Endothelial cell of umbilical vein (primary cell): ENCODE results near the gene PTPRH. TPM values are rescaled to one million over a fixed set of nuclear protein-coding genes. Genes with fewer than 3 reads are reported as not detected.

ENCODE experiments used
- BruUV-seq: library from RNA; stranded (reverse); fragments of 400-500 nt; replicated peaks from 2 replicates; lab custom pipeline; 2021; lab: Mats Ljungman, UMichigan
- CTCF ChIA-PET: fragments of 300-600, 350-600 bp; sonication (Branson Sonifier 250); formaldehyde crosslinking; loops from one replicate; lab custom pipeline; 2021; ENCODE audit warnings: antibody characterized with exemption, inconsistent platforms; lab: Charles Lee
- POLR2A ChIA-PET: fragments of 300-600, 350-600 bp; sonication (Branson Sonifier 250); formaldehyde crosslinking; loops from one replicate; lab custom pipeline; 2021; ENCODE audit warnings: antibody characterized with exemption, inconsistent platforms; lab: Charles Lee
- DNase-seq: peaks from one replicate; pipeline ENCODE4 v3.0.0-alpha.2; 2011; ENCODE audit warnings: low read depth, low spot score
- FAIRE-seq: peaks from 2 replicates; lab custom pipeline; 2011; peaks lifted over from hg19 to GRCh38; lab: Jason Lieb, UNC
- H2AFZ ChIP-seq: 2 replicates; pipeline ENCODE4 v1.6.0; 2012; ENCODE audit warnings: low read depth, low read length, control low read depth, inconsistent platforms
- H3K27ac ChIP-seq: 2 replicates; pipeline ENCODE4 v1.5.1; 2011; ENCODE audit warnings: low read depth, mild to moderate bottlenecking, control low read depth, low read length, moderate library complexity; ENCODE audit not compliant: insufficient read depth
- H3K27me3 ChIP-seq, 2 experiments: 2 replicates each; pipeline versions ENCODE4 v1.6.0 to v1.6.1; 2011; ENCODE audit warnings: low read length in 2 of 2, mixed read lengths in 1 of 2; ENCODE audit not compliant: control insufficient read depth in 2 of 2, insufficient read depth in 2 of 2
- H3K36me3 ChIP-seq, 2 experiments: 2 replicates in 1 of 2; 3 replicates in 1 of 2; pipeline ENCODE4 v1.5.1; 2011; ENCODE audit warnings: low read length in 2 of 2, mild to moderate bottlenecking in 1 of 2, moderate library complexity in 1 of 2; ENCODE audit not compliant: control insufficient read depth in 2 of 2, insufficient read depth in 2 of 2; ENCODE audit errors: extremely low read depth in 1 of 2
- H3K4me1 ChIP-seq: 3 replicates; pipeline ENCODE4 v1.5.1; 2011; ENCODE audit warnings: mild to moderate bottlenecking, low read length; ENCODE audit not compliant: control insufficient read depth, insufficient read depth; ENCODE audit errors: extremely low read depth
- H3K4me2 ChIP-seq: 2 replicates; pipeline ENCODE4 v1.6.1; 2011; ENCODE audit warnings: low read length, control low read depth, mixed read lengths; ENCODE audit not compliant: insufficient read depth
- H3K4me3 ChIP-seq, 3 experiments: fragments of 200-600 bp in 1 of 3; sonication (generic), shearing (Covaris generic) in 1 of 3; replicated peaks in 1 of 3; 2 replicates each; pipeline ENCODE4 v1.5.1; 2011 to 2016; ENCODE audit warnings: control low read depth in 3 of 3, low read length in 3 of 3, mild to moderate bottlenecking in 2 of 3, inconsistent platforms in 1 of 3, low read depth in 1 of 3, moderate library complexity in 1 of 3; ENCODE audit not compliant: insufficient read depth in 1 of 3
- H3K79me2 ChIP-seq: 2 replicates; pipeline ENCODE4 v1.6.0; 2012; ENCODE audit warnings: low read length, inconsistent platforms; ENCODE audit not compliant: control insufficient read depth, insufficient read depth
- H3K9ac ChIP-seq: replicated peaks from 2 replicates; pipeline ENCODE3; 2011; ENCODE audit warnings: low read length, control low read depth; ENCODE audit not compliant: insufficient read depth; ENCODE audit errors: extremely low read depth
- H3K9me1 ChIP-seq: replicated peaks from 3 replicates; pipeline ENCODE4 v1.6.0; 2011; ENCODE audit warnings: mild to moderate bottlenecking, low read length; ENCODE audit not compliant: control insufficient read depth, insufficient read depth; ENCODE audit errors: extremely low read depth
- H3K9me3 ChIP-seq: replicated peaks from 2 replicates; pipeline ENCODE4 v1.5.1; 2012; ENCODE audit warnings: low read length, inconsistent platforms; ENCODE audit not compliant: control insufficient read depth, insufficient read depth
- H4K20me1 ChIP-seq: replicated peaks from 2 replicates; pipeline ENCODE3; 2011; ENCODE audit warnings: mild to moderate bottlenecking, low read length; ENCODE audit not compliant: control insufficient read depth, insufficient read depth; ENCODE audit errors: extremely low read depth
- CTCF ChIP-seq, 2 donors: IDR thresholded peaks; 1 replicate in 1 of 2; 2 replicates in 1 of 2; pipeline ENCODE4 v1.5.1; 2011; ENCODE audit warnings: low read length in 2 of 2, mild to moderate bottlenecking in 2 of 2, moderate library complexity in 2 of 2, control low read depth in 1 of 2, inconsistent platforms in 1 of 2, low read depth in 1 of 2; ENCODE audit not compliant: insufficient read depth in 1 of 2; ENCODE audit errors: extremely low read depth in 1 of 2
- FOS ChIP-seq: IDR thresholded peaks from 2 replicates; pipeline ENCODE4 v1.6.1; 2011; ENCODE audit warnings: mild to moderate bottlenecking, low read length, moderate library complexity, borderline replicate concordance; ENCODE audit not compliant: insufficient read depth
- MAX ChIP-seq: IDR thresholded peaks from 2 replicates; pipeline ENCODE4 v1.6.1; 2011; ENCODE audit not compliant: insufficient read depth, insufficient read length
- POLR2AphosphoS5 ChIP-seq: IDR thresholded peaks from 2 replicates; pipeline ENCODE4 v1.6.1; 2012; ENCODE audit warnings: low read depth, mild to moderate bottlenecking, control low read depth, low read length, moderate library complexity; ENCODE audit not compliant: insufficient read depth
- dilution Hi-C: fragments of 300-500 bp; cut with MboI; formaldehyde crosslinking; loops from one replicate; pipeline ENCODE4 v1.15.0; 2019; ENCODE audit warnings: low sequenced_read_pairs; ENCODE audit not compliant: extremely low pct_ligation_motif_present
- intact Hi-C: fragments of 100-400 bp; cut with micrococcal nuclease; formaldehyde crosslinking; loops from one replicate; pipeline ENCODE4 v1.10.0; 2022
- polyA plus RNA-seq, 4 experiments: library from polyadenylated mRNA; depleted of rRNA in 3 of 4; stranded (reverse) in 3 of 4; unstranded in 1 of 4; fragments of >200 nt; gene quantifications; 2 replicates each; pipeline versions ENCODE4 v1.2.1 to v1.2.3, GENCODE V29; 2011 to 2012; ENCODE audit warnings: missing spikeins in 1 of 4
- total RNA-seq: library from RNA; stranded (reverse); gene quantifications from 2 replicates; pipeline ENCODE4 v1.2.3, GENCODE V29; 2021

Gene PTPRH
- total and polyA plus RNA-seq, 2 donors (not counting 3 experiments of a cell fraction or from before 2014, with no cell fraction given), result 0.14 to 1.00 TPM

GRCh38 chr19:55230780-55231179, 21.5 kb upstream of the PTPRH start:
- CTCF ChIA-PET, result no interaction called here
- TF ChIP-seq POLR2AphosphoS5 (no peak), MAX (no peak)
- Histone ChIP-seq H3K9ac (no peak overlapping the region), H3K27ac (no peak overlapping the region), H2AFZ (no peak overlapping the region), H3K4me2 (no peak overlapping the region), H3K27me3 (no peaks in the 10 kb centered on the region), H3K9me3 (no peaks in the 10 kb centered on the region), H3K4me1 (no peaks in the 10 kb centered on the region), H3K79me2 (no peaks in the 10 kb centered on the region), H4K20me1 (no peaks in the 10 kb centered on the region), H3K9me1 (no peaks in the 10 kb centered on the region), H3K4me3 (no peak overlapping the region), H3K36me3 (peaks cover 3 to 45% of the 10 kb centered on the region in 2 experiments)
- intact Hi-C loops (no loop called here), dilution Hi-C loops (no loop called here)
- DNase-seq (no peak), FAIRE-seq (no peak)
- BruUV-seq, result no TSS peak
- POLR2A ChIA-PET, result no interaction called here

GRCh38 chr19:55230329-55230728, 21.0 kb upstream of the PTPRH start:
- no TSS peak for BruUV-seq
- intact Hi-C loops (no loop called here), dilution Hi-C loops (no loop called here)
- Histone ChIP-seq H3K79me2 (no peaks in the 10 kb centered on the region), H3K4me1 (no peaks in the 10 kb centered on the region), H3K4me2 (no peak overlapping the region), H3K27me3 (no peaks in the 10 kb centered on the region), H4K20me1 (no peaks in the 10 kb centered on the region), H3K9ac (no peak overlapping the region), H3K27ac (no peak overlapping the region), H3K36me3 (peaks cover 3 to 45% of the 10 kb centered on the region in 2 experiments), H3K9me3 (no peaks in the 10 kb centered on the region), H2AFZ (no peak overlapping the region), H3K4me3 (no peak overlapping the region), H3K9me1 (no peaks in the 10 kb centered on the region)
- DNase-seq, result no peak
- TF ChIP-seq CTCF (IDR thresholded peaks at IDR 0.05; ENCODE audit: extremely low read depth in 1 of 2, insufficient read depth in 1 of 2, low read depth in 1 of 2, low read length in 2 of 2) (no peak), FOS (no peak), MAX (no peak)
- POLR2A ChIA-PET, result no interaction called here
- CTCF ChIA-PET, result no interaction called here
- no peak for FAIRE-seq
